Upper lobe of left lung (tissue), 6 donors: Measurements from ENCODE around the gene HJV. TPM values are rescaled to one million over a fixed set of nuclear protein-coding genes. Genes with fewer than 3 reads are reported as not detected.

Experiments
- ATAC-seq, 2 donors: fragments of 200-7000 bp; cut with Tn5 transposase; one replicate each; pipeline ENCODE4 v1.9.1; 2022; ENCODE audit warnings: mild to moderate bottlenecking in 2 of 2, moderate library complexity in 2 of 2; ENCODE audit not compliant: low FRiP score in 2 of 2
- DNase-seq, 2 donors: peaks; one replicate each; pipeline ENCODE4 v3.0.0-alpha.2; 2019 to 2020
- H3K27ac ChIP-seq, 4 donors: fragments of 200-600 bp; sonication (generic); one replicate each; pipeline ENCODE4 v1.5.1; 2016 to 2019
- H3K27me3 ChIP-seq, 4 donors: fragments of 200-600 bp; sonication (generic); one replicate each; pipeline ENCODE4 v1.5.1; 2017 to 2019
- H3K36me3 ChIP-seq, 4 donors: fragments of 200-600 bp; sonication (generic); one replicate each; pipeline ENCODE4 v1.5.1; 2016 to 2019
- H3K4me1 ChIP-seq, 4 donors: fragments of 200-600 bp; sonication (generic); one replicate each; pipeline ENCODE4 v1.5.1; 2018 to 2019
- H3K4me3 ChIP-seq, 4 donors: fragments of 200-600 bp; sonication (generic); one replicate each; pipeline ENCODE4 v1.5.1; 2017 to 2019; ENCODE audit warnings: mild to moderate bottlenecking in 2 of 4, moderate library complexity in 1 of 4
- H3K9me3 ChIP-seq, 4 donors: fragments of 200-600 bp; sonication (generic); one replicate each; pipeline ENCODE4 v1.5.1; 2018 to 2019
- CTCF ChIP-seq, 6 experiments: fragments of 450-650 bp in 4 of 6; fragments of 200-600 bp in 2 of 6; sonication (generic) in 2 of 6; IDR thresholded peaks; one replicate each; pipeline ENCODE4 v1.5.1; 2016 to 2019; ENCODE audit warnings: antibody characterized with exemption in 6 of 6
- EP300 ChIP-seq, 4 donors: sonication (generic); formaldehyde crosslinking; IDR thresholded peaks; one replicate each; pipeline ENCODE4 v1.5.1; 2017; ENCODE audit warnings: antibody characterized with exemption in 4 of 4, control low read depth in 2 of 4
- POLR2A ChIP-seq, 4 donors: fragments of 450-650 bp; IDR thresholded peaks; one replicate each; pipeline ENCODE4 v1.5.1; 2016 to 2017; ENCODE audit warnings: antibody characterized with exemption in 4 of 4, mild to moderate bottlenecking in 2 of 4
- POLR2AphosphoS5 ChIP-seq, 2 donors: sonication (generic); formaldehyde crosslinking; IDR thresholded peaks; one replicate each; pipeline ENCODE4 v1.5.1; 2017; ENCODE audit warnings: antibody characterized with exemption in 2 of 2
- WGBS, 2 donors: methylation state at CpG; one replicate each; pipeline ENCODE4 v1.1.5; 2017 to 2018; 5-methylcytosine and 5-hydroxymethylcytosine counted together
- small RNA-seq, 4 donors: library from RNA; depleted of rRNA; stranded (forward); fragments of <200 nt; gene quantifications; one replicate each; pipeline ENCODE3, GENCODE V24; 2016
- total RNA-seq, 6 donors: library from RNA; depleted of rRNA in 4 of 6; stranded (reverse); fragments of >200 nt in 4 of 6; gene quantifications; one replicate each; pipeline versions ENCODE4 v1.1.0 to v1.2.1, GENCODE V29; 2016 to 2021
- donor health status: DM: no; HTN: no; CAD: no; lungs with moderate emphysema.
- donor health status: DM: no; HTN: yes; CAD: no; lungs with severe emphysema.

Gene HJV
- total RNA-seq, 6 donors from 2014 or later, result not detected

- H3K27ac ChIP-seq, result no peak overlapping the region
- DNase-seq (no peak), ATAC-seq (no peak)
- no peaks in the 10 kb centered on the region for H3K36me3 ChIP-seq
- H3K4me1 ChIP-seq, result peaks cover 26 to 30% (median 29%) of the 10 kb centered on the region in 4 donors
- H3K27me3 ChIP-seq, result no peaks in the 10 kb centered on the region
- H3K9me3 ChIP-seq, result no peaks in the 10 kb centered on the region
- H3K4me3 ChIP-seq, result no peak overlapping the region
- 75 to 92% methylated on average over 4 of the region's 4 CpGs for WGBS, 2 donors
- TF ChIP-seq CTCF (IDR thresholded peaks at IDR 0.05) (no peak), POLR2A (IDR thresholded peaks at IDR 0.05) (no peak), POLR2AphosphoS5 (IDR thresholded peaks at IDR 0.05) (no peak), EP300 (IDR thresholded peaks at IDR 0.05) (no peak)
Observed at GRCh38 chr1:145975216-145975615, 46.3 kb downstream of the HJV start.

GRCh38 chr1:145974721-145975120, 46.8 kb downstream of the HJV start:
- ATAC-seq (no peak), DNase-seq (peak in 1 of 2 donors; percentile 52)
- no peak overlapping the region for H3K27ac ChIP-seq
- peaks cover 21 to 25% (median 25%) of the 10 kb centered on the region in 4 donors for H3K4me1 ChIP-seq
- no peak overlapping the region for H3K4me3 ChIP-seq
- H3K36me3 ChIP-seq, result no peaks in the 10 kb centered on the region
- no peak for TF ChIP-seq EP300 (IDR thresholded peaks at IDR 0.05)
- TF ChIP-seq CTCF (IDR thresholded peaks at IDR 0.05), result no peak
- TF ChIP-seq POLR2A (IDR thresholded peaks at IDR 0.05), result no peak
- no peak for TF ChIP-seq POLR2AphosphoS5 (IDR thresholded peaks at IDR 0.05)
- WGBS, 2 donors, result 87 to 90% methylated on average over 7 of the region's 7 CpGs
- H3K9me3 ChIP-seq, result no peaks in the 10 kb centered on the region
- H3K27me3 ChIP-seq, result no peaks in the 10 kb centered on the region

GRCh38 chr1:145972580-145972979, 49.0 kb downstream of the HJV start:
- no peak for ATAC-seq
- Histone ChIP-seq H3K27ac (no peak overlapping the region), H3K9me3 (no peaks in the 10 kb centered on the region), H3K4me3 (no peak overlapping the region), H3K36me3 (no peaks in the 10 kb centered on the region), H3K27me3 (no peaks in the 10 kb centered on the region), H3K4me1 (peaks cover 5 to 7% (median 6%) of the 10 kb centered on the region in 4 donors)
- WGBS, 2 donors, result 55 to 64% methylated on average over 7 of the region's 7 CpGs
- DNase-seq, result no peak
- no peak for TF ChIP-seq EP300 (IDR thresholded peaks at IDR 0.05)
- no peak for TF ChIP-seq CTCF (IDR thresholded peaks at IDR 0.05)
- no peak for TF ChIP-seq POLR2AphosphoS5 (IDR thresholded peaks at IDR 0.05)
- no peak for TF ChIP-seq POLR2A (IDR thresholded peaks at IDR 0.05)

Small RNAs within 50 kb of the gene (small RNA-seq; reads per million reads assigned to genes)
- gene RNVU1-6, result 0 to 2.7 (median 0.64) reads per million in 4 donors

Other genes starting within 250 kb of the HJV start
- 10 to 100 TPM; 10.7 to 32.0 (median 19.0) TPM for gene RNF115, start 197.6 kb downstream of the HJV start, total RNA-seq
- gene POLR3C, start 197.5 kb downstream of the HJV start, total RNA-seq, result 10 to 100 TPM; 15.9 to 40.9 (median 26.7) TPM
- gene NUDT17, start 176.1 kb downstream of the HJV start, total RNA-seq, result 10 to 100 TPM in 2 of 6 donors, 1 to 10 TPM in 4; 2.1 to 11.0 (median 4.8) TPM
- 10 to 100 TPM; 23.0 to 71.2 (median 29.5) TPM for gene PIAS3, start 162.7 kb downstream of the HJV start, total RNA-seq
- 1 to 10 TPM in 4 of 6 donors, under 1 TPM in 1, not detected in 1; 0.76 to 2.5 (median 1.3) TPM for gene ANKRD35, start 135.9 kb downstream of the HJV start, total RNA-seq
- 10 to 100 TPM; 13.3 to 46.1 (median 14.9) TPM for gene ITGA10, start 111.7 kb downstream of the HJV start, total RNA-seq
- gene PEX11B, start 103.0 kb downstream of the HJV start, total RNA-seq, result 10 to 100 TPM; 15.2 to 29.5 (median 26.9) TPM
- 100 to 1,000 TPM in 3 of 6 donors, 10 to 100 TPM in 3; 30.1 to 144 (median 101) TPM for gene RBM8A, start 94.3 kb downstream of the HJV start, total RNA-seq
- 10 to 100 TPM in 5 of 6 donors, 1 to 10 TPM in 1; 5.2 to 35.6 (median 16.5) TPM for gene LIX1L, start 63.7 kb downstream of the HJV start, total RNA-seq
- 1 to 10 TPM in 2 of 6 donors, under 1 TPM in 4; 0.30 to 2.6 (median 0.73) TPM for gene ANKRD34A, start 57.2 kb downstream of the HJV start, total RNA-seq
- 10 to 100 TPM; 18.7 to 25.7 (median 22.5) TPM for gene POLR3GL, start 57.0 kb downstream of the HJV start, total RNA-seq
- gene TXNIP, start 25.2 kb downstream of the HJV start, total RNA-seq, result 1,000 to 10,000 TPM in 3 of 6 donors, 100 to 1,000 TPM in 3; 703 to 1,481 (median 910) TPM
- gene NBPF10, start 123.1 kb upstream of the HJV start, total RNA-seq, result 10 to 100 TPM in 1 of 6 donors, 1 to 10 TPM in 4, under 1 TPM in 1; 0.67 to 10.5 (median 2.9) TPM
- gene NOTCH2NLA, start 207.3 kb upstream of the HJV start, total RNA-seq, result 10 to 100 TPM; 35.2 to 83.6 (median 70.6) TPM